GM19351 (cell line): ENCODE data around the gene GRIK4.

ENCODE experiments used
- ATAC-seq: cut with Tn5 transposase; IDR thresholded peaks from one replicate; pipeline ENCODE4 v1.9.1; 2021; ENCODE audit warnings: mild to moderate bottlenecking, moderate library complexity; ENCODE audit not compliant: unreplicated experiment

Gene GRIK4

DNA sequence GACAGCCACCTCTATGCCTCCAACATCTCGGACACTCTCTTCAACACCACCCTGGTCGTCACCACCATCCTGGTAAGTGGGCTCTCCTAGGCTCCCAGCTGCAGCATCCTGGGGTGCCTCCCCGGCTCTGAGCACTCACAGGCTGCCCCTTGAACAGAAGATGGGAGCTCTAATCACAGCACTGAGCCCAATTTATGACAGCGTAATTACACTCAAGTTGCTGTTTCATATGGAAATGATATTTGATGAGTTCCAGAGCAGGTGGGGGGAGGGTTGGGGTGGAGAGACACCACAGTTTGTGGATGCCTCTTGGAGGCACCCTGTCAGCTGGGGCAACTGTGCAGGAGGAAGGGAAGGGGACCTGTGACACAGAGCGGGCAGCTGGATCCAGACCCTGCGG, 387.0 kb downstream of the GRIK4 start:
- ATAC-seq, result no peak

DNA sequence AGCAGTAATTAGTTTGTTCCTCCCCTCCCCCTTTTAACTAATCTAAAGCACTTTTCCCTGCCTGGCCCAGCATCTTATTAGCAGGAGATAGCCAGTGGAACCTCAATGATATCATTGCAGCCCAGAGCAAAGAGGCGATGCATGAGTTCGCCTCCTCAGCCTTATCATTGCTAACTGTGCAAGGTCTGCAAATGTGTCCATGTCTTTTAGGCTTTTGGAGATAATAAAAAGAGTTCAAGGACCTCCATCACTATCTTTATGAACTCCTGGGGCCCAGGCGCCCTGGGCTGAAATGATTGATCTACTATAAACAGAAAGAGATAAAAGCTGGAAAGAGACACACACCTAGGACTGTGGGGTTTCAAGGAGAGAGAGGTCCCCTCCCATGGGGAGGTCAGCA, 388.2 kb downstream of the GRIK4 start:
- no peak for ATAC-seq

DNA sequence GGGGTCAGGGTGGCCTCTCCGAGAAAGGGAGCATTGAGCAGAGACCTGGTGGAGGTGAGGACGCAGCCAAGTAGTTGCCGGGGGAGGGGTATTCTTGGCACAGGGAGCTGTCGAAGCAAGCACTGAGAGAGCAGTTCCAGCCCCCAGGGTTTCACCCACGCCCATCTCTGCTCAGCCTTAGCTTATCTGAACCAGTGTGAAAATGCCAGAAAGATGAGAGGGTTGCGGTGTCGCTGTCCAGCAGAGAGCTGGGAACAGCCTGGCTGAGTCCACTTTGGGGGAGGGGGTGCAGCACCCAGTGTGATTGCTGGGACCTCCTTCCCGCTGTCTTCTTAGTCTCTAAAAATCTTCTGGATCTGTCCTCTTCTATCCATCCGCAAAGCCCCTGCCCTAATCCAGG, 389.1 kb downstream of the GRIK4 start:
- ATAC-seq, result no peak

DNA sequence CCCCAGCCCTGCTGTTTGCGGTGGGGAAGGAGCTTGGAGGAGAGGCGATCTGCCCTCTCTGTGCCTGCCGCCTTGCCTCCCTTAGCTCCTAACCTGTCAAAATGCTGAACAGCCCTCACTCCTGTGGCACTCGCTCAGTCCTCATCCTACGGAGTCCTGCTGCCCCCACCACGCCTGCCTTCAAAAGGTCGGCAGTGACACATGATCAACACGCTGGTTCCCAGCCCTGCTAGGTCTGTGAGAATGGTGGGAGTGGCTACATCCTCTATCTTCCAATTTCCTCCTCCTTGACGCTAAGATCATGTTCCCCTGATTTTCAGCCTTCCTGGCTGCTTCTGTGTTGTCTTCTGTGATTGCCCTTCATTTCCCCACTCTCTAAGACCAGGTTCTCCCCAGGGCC, 392.1 kb downstream of the GRIK4 start:
- no peak for ATAC-seq

DNA sequence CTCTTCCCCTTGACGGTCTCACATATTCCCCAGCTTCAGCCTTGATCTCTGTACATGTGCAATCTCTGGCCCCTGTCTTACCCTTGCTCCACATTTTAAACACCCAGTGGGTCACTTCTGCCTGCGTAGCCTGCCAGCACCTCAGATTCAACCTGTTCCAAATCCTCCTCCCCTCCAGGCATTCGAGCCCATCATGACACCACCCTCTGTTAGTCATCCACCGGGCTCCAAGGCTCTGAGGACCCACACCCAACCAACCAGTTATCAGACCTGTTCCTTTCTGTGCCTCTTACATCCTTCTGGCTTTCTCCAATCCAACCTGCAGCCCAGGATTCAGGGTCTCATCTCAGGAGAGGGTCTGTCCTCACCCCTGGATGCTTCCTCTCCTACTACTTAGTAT, 392.6 kb downstream of the GRIK4 start:
- ATAC-seq, result no peak

DNA sequence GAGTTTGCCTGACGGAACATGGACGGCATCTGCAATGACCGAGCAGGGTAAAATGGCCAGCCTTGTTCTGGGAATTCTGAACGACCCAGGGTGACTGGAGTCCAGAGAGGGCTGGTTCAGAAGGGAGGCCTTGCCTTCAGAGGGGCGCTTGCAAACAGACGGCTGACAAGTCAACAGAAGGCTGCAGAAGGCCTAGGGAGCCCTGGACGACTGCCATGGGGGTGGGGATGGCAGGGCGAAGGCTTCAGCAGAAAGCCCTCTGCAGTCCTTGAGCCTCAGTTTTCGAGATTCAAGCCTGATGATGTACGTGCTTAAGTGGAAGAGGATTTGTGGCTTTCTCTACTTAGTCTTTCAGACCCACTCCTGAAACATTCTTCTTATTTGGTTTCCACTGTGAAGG, 395.2 kb downstream of the GRIK4 start:
- no peak for ATAC-seq

DNA sequence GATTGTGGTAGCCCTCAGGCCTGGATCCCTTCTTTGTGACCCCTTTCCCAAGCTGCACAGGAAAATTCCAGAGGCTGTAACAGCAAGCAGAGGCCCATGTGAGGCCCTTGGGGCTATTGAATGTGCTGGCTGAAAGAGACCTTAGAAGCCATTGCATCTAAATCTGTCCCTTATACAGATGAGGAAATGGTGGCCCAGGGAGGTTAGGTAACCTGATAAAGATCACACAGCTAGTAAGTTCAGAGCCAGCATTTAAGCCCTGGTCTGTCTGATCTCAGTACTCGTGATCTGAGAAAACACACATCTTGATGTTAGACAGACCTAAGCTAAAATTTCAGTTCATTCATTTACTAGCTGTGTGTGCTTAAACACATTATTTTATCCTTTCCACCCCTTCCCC, 396.4 kb downstream of the GRIK4 start:
- ATAC-seq, result no peak

DNA sequence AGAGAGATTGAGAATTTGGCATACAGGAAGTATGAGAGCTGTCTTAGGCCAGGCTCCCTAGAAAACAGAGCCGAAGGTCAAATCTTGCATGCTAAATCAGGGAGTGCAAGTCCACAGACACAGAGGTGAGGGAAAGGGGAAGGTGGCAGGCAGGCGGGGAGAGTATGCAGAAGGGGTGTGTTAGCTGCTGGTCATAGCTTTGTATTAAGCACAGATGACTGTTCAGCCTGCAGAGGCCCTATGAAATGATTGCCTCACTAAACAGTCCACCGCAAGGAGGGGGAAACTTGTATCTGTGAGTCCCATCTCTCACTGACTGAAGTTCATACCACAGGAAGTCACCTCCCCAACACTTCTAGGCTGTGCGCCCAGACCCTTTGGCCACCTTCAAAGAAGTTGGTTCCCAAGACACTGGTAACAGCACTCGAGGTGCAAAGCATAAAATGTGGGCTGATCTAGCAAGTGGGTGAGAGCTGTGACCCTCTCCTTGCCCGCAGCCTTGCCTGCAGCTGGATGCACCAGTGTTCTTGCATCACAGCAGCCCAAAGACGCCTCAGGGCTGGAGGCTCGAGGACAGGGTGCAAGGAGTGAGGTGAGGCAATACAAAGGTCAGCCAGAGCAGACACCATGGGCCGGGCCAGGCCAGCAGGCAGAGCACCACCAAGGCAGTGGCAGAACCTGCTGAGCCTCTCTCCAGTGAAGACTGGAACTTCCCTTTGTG, 397.1 kb downstream of the GRIK4 start:
- ATAC-seq, result no peak

DNA sequence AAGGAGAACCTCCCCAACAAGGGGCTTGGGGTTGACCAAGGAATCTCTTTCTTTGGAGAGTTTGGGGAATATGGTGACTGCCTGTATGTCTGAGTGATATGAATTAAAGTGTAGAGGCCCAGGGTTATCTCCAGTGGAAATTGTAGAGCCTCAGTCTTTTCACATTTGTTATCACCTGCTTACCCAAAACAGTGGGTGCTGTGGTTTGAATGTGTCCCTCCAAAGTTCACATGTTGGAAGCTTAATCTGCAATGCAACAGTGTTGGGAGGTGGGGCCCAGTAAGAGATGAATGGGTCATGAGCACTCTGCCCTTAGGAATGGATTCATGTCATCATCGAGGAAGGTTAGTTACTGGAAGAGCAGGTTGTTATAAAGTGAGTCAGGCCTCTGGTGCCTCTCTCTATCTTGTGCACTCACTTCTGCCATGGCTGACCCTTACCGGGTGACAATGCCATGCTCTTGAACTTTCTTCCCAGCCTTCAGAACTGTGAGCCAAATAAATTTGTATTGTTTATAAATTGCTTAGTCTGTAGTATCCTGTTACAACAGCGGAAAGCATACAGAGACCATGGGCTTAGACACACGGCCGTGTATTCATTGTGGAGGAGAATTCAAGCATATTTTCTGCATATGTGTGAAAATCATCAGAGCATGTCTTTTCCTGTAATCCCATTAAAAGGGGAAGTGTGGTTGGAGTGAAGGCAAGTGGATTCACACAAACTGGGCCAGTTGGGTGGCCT, 398.3 kb downstream of the GRIK4 start:
- no peak for ATAC-seq

DNA sequence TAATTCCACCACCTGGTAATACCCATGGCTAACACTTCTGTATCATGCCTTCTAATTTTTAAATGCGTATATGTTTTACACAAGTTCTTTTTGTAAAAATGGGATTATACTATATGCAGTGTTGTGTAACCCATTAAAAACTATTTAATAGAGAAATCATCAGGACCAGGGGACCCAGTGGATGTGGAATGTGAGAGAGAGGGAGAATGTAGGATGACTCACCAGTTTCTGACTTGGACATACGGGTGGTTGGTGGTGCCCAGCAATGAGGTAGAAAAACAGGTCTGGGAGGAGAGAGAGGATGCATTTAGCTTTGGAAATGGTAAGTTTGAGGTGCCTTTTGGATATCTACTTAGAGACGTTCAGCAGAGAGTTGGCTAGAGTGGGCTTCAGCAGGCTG, 400.4 kb downstream of the GRIK4 start:
- no peak for ATAC-seq

DNA sequence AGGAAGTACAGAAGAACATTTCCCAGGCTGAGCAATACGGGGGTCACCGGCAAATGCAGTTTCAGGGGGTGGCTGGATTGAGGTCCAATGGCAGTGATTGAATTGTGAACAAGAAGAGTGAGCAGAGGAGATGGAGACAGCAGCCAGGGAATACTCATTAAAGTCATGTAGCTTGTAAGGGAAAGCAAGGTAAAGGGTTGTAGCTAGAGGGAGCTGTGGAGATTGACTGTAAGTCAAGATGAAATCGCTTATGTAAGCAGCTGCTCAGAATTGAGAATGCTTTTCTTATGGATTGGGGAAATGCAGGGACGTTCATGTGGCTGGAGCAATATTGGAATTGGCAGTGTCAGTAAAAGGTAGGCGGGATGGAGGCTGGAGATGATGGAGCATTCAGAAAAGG, 401.0 kb downstream of the GRIK4 start:
- ATAC-seq, result no peak

DNA sequence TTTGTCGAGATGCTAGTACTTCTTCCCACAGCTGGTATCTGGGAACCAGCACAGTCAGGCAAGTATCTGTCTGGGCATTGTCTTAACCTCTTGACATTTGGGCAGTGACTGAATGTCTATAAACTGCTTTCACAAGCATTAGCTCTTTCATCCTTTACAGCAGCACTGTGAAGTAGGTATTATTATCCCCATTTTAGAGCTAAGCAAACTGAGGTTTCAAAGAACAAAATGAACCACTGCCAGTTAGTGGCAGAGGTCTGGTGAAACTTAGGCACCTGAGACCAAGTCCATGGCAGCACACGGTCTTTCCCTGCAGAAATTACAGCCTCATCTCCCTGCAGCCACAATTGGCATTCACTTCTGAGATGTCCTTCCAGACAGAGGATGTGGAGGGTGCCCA, 401.4 kb downstream of the GRIK4 start:
- no peak for ATAC-seq

DNA sequence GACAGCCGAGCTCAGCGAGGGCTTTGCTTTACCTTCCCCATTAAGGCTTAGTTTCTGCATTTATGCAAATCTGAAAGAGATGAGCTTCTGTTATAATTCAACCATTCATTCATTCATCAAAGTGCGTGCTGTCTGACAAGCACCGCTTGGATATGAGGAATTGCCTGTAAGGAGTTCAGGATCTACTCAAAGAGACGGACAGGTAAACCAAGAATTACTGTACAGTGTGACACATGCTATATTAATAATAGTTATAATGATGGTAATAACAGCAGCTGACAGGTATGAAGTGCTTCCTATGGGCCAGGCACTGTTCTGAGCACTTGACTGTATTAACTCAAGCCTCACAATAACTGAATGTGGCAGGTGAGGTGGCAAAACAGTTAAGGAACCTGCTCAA, 402.5 kb downstream of the GRIK4 start:
- ATAC-seq, result no peak

DNA sequence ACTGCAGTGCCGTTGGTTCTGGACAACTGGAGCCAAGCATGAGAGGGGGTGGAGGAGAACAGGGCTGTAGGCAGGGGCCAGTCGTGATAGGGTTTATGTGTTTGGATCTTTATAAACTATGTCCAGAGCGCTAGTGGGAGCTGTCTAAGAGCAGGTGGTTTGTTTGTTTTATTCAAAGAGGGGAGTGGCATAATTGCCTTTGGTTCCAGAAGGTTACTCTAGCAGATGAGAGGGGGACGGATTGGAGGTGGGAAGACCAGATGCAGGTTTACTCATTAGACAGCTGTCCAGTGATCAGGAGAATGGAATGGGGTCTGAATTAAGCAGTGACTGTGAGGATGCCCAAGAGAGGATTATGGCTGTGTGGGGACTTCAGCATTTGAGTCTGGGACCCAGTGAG, 403.1 kb downstream of the GRIK4 start:
- no peak for ATAC-seq

DNA sequence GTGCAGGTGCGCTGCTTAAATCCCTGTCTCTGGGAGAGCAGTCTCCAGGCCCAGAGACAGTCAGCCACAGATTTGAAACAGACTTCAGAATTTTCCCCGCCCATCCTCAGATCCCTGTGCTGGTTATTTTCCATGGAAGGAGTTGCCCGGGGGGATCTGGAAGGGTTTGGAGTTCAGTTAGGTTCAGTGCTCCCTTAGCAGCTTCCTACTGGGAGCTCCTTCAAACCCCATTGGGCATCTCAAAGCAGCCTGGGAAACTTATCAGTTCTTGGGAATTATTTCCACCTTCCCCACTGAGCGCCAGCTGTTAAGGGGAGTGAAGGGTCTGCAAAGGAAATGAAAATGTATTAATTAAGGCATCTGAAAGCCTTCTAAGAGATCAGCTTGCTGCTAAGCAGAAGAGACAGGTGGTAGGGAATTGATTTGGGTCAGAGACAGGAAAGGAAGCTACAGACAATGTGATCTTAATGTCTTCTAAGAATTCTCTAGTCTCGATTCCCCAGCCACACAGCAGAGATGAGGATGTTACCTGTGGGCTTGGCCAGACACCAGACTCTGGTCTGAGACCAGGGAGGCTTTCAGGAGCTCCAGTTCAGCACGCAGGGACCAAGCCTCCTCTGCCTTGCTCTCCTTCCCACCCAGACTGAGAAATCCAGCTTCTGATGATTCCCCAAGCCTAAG, 406.2 kb downstream of the GRIK4 start:
- ATAC-seq, result no peak

DNA sequence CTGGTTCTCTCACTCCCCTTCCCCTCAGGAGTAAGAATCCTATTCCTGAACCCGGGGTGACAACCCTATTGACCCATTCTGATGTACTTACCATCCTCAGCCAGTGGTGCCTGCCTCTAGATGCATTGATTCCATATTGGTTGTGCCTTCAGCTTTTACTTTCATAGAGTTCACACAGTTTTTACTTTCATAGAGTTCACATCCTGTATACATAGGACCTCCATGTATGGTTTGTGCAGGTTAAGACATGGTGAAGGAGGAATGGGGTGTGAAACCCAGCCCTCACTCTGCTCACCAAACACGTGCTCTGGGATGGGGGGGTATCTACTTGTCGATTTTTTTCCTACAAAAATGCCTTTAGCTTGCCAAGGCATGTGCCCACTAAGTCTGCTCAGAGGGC, 406.7 kb downstream of the GRIK4 start:
- no peak for ATAC-seq

DNA sequence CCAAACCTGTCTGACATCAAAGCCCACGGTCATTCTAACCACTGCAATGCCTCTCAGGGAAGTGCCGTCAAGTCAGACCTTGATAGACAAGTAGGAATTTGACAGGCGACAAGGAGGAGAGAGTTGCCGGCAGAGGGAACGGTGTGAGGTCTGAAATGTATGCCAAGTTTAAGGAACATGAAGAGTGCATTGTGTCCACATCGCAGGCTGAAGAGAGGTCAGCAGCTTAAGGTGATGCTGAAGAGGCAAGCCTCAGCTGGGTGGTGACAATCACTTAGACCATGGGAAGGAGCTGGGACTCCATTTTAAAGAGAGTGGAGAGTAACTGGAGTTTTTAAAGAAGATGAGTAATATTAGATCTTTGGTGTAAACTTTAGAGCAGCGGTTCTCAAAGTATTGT, 407.5 kb downstream of the GRIK4 start:
- no peak for ATAC-seq

DNA sequence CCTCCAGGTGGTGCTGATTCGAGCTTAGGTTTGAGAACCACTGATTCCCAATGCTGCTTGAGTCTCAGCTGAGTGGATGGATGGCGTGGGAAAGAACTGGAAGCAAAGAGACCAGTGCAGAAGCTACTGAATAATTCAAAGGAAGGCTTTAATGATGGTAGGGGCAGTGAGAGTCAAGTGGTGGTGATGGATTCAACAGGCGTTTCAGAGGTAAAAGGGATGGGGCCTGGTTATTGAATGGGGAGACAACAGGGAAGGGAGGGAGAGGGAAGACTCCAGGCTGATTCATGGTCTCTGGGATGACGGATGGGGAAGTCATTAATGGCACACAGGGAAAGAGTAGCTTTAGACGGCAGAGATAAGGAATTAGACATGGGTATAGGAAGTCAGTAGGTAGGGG, 408.0 kb downstream of the GRIK4 start:
- no peak for ATAC-seq

DNA sequence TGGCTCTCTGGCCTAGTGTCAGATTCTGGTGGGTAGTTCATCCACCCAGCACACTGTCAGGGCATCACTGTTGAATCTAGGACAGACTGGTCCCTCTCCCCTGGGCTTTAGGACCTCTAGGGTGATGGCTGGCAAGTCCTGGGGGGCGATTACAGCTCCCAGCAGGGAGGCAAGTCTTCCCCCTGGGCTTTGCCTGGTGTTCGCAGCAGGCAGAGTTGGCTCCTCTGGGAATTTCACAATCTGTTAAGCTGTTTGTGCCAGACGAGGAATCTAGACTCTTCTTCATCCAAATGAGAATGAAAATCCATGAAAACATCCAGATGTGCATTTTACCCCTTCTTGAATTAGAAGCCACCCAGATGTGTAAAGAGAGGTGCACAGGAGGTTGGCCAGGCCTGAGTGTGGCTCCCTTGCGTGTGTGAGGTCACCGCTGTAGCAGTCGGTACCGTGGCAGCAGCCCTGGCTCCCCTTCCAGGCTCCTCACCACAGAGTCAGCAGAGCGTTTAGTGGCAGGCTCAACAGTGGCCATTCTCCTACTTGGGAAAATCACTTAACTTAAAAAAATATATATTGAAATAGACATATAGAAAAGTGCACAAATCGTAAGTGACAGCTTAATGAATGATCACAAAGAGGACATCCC, 412.4 kb downstream of the GRIK4 start:
- no peak for ATAC-seq

DNA sequence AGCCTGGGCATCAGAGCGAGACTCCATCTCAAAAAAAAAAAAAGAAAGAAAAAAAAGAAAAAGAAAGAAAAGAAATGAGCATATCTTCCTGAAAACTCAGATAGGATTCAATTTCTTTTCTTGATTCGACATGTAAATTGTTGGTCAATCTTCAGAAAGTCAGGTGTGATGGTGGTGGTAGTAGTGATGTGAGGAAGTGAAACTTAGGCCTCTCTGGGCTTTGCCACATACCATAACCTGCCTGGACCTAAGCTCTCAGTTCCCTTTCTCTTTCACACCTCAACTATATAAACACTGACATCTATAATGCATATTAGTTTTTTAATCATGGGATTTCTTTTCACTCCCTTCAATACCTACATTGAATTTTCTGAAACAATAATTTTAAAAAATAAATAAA, 414.4 kb downstream of the GRIK4 start:
- ATAC-seq, result peak; percentile 100

DNA sequence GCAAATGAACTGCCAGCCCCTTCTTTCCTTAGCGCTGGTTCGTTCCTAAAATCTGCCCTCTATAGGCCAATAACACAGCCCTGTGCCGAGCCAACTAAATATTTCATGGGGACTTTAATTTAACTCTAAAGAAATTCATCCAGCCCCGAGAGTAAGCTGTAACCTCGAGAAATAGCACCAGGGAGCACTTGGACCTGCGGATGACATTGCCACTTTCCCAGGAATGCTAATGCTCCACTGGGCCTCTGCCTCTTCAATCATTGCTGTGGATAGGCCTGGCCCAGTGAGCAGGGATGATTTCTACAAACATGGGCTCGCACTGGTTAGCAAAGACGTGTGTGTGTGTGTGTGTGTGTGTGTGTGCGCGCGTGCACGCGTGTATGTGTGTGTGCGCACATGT, 417.1 kb downstream of the GRIK4 start:
- ATAC-seq, result no peak

DNA sequence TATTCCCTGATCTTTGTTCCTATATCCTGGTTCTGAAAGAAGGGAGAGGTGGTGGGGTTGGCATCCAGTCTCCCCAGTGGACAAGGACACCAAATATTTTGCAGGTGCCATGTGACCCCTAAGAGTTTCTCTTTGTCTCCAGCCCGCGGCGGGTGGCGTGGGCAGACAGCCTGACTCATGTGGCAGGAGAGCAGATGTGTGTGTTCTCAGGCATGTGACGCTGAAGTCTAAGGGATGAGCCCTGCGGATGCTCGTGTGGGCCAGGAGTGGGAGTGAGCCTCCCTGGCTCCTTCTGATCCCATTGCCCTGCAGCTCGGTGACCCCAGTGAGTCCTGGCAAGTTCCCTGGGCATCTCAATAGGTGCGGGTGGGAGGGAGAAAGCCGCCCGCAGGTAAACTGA, 417.5 kb downstream of the GRIK4 start:
- no peak for ATAC-seq
